Kidney (tissue), 14 donors: ENCODE measurements around the gene ESYT2. TPM values are rescaled to one million over a fixed set of nuclear protein-coding genes. Genes with fewer than 3 reads are reported as not detected.

Source experiments
- DNase-seq, 5 donors: peaks; one replicate each; pipeline ENCODE4 v3.0.0-alpha.2; 2013 to 2020
- FAIRE-seq: peaks from 2 replicates; lab custom pipeline; 2012; peaks lifted over from hg19 to GRCh38; lab: Jason Lieb, UNC
- H3K27ac ChIP-seq, 2 donors: one replicate each; pipeline ENCODE4 v1.7.0; 2013; ENCODE audit warnings: low read depth in 2 of 2, low read length in 2 of 2, inconsistent platforms in 1 of 2
- H3K27me3 ChIP-seq: one replicate; pipeline ENCODE4 v1.7.1; 2013; ENCODE audit warnings: low read length, inconsistent platforms; ENCODE audit not compliant: control insufficient read depth, insufficient read depth
- H3K36me3 ChIP-seq, 3 donors: one replicate each; pipeline versions ENCODE4 v1.7.0 to v1.7.1; 2013; ENCODE audit warnings: low read length in 3 of 3, control low read depth in 1 of 3, inconsistent platforms in 1 of 3; ENCODE audit not compliant: insufficient read depth in 3 of 3, control insufficient read depth in 2 of 3
- H3K4me1 ChIP-seq, 3 donors: one replicate each; pipeline versions ENCODE4 v1.7.0 to v1.7.1; 2013; ENCODE audit warnings: low read length in 3 of 3, inconsistent platforms in 1 of 3, low read depth in 1 of 3; ENCODE audit not compliant: control insufficient read depth in 2 of 3, insufficient read depth in 2 of 3
- H3K4me3 ChIP-seq, 3 donors: one replicate each; pipeline versions ENCODE4 v1.7.0 to v1.8.1; 2013; ENCODE audit warnings: low read length in 3 of 3, control low read depth in 1 of 3, inconsistent platforms in 1 of 3
- H3K9ac ChIP-seq, 3 donors: one replicate each; pipeline versions ENCODE4 v1.7.0 to v1.7.1; 2013; ENCODE audit warnings: low read length in 3 of 3, control low read depth in 1 of 3, inconsistent platforms in 1 of 3
- H3K9me3 ChIP-seq, 3 donors: one replicate each; pipeline versions ENCODE4 v1.7.0 to v1.7.1; 2013; ENCODE audit warnings: low read length in 3 of 3, control low read depth in 1 of 3, inconsistent platforms in 1 of 3; ENCODE audit not compliant: control insufficient read depth in 2 of 3, insufficient read depth in 1 of 3
- intact Hi-C: fragments of 100-400 bp; cut with DNase I; formaldehyde crosslinking; loops from one replicate; pipeline ENCODE4 v1.11.1; 2022
- polyA plus RNA-seq: library from polyadenylated mRNA; stranded (reverse); fragments of 350-450 nt; fragmentation: Illumina TruSeq; extraction: RNeasy Lipid Tissue Mini Kit (QIAGEN cat#74804); gene quantifications from one replicate; pipeline ENCODE4 v1.2.3, GENCODE V29; 2014; ENCODE audit warnings: low read depth, low replicate concordance; ENCODE audit not compliant: insufficient read depth
- total RNA-seq: library from RNA; stranded (reverse); fragmentation: NEBNext Ultra II Directional; extraction: Animal tissue kit (Norgen Biotek cat#: 25700); gene quantifications from one replicate; pipeline ENCODE4 v1.2.1, GENCODE V29; 2021
- TF ChIP-seq, protein P1 (sequence below): IDR thresholded peaks from 3 replicates; pipeline ENCODE4 v1.5.1; 2012; ENCODE audit warnings: mild to moderate bottlenecking, moderate library complexity, borderline replicate concordance; ENCODE audit not compliant: insufficient read depth; ENCODE audit errors: extremely low read depth
- donor health status: control.
- donor health status: control.
- donor health status: control.
- donor health status: control.
- donor health status: control.
- donor health status: DM: yes; HTN: yes; CAD: no.
- donor health status: Normal renal cell carcinoma (clear cell type).

The ESYT2 gene
- total and polyA plus RNA-seq, 2 donors from 2014 or later = 19.4 to 95.8 TPM

DNA sequence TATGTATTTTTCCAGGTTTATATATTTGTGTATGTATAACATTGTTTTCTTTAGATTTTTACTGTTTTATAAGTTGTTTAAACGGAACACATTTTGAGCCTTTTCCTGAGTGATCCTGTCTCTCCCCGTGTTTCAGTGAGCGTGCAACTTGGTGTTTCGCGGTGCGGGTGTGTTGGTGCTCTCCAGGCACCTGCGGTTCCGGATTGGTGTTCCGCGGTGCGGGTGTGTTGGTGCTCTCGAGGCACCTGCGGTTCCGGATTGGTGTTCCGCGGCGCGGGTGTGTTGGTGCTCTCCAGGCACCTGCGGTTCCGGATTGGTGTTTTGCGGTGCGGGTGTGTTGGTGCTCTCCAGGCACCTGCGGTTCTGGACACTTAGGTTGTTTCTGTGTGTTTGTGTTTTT lies 47.7 kb upstream of the ESYT2 start:
- Histone ChIP-seq H3K9ac (no peak overlapping the region), H3K27ac (no peak overlapping the region), H3K9me3 (no peaks in the 10 kb centered on the region), H3K36me3 (peaks cover 3 to 22% (median 5%) of the 10 kb centered on the region in 3 donors), H3K4me3 (no peak overlapping the region), H3K27me3 (no peaks in the 10 kb centered on the region), H3K4me1 (no peaks in the 10 kb centered on the region)
- TF ChIP-seq, protein P1, sequence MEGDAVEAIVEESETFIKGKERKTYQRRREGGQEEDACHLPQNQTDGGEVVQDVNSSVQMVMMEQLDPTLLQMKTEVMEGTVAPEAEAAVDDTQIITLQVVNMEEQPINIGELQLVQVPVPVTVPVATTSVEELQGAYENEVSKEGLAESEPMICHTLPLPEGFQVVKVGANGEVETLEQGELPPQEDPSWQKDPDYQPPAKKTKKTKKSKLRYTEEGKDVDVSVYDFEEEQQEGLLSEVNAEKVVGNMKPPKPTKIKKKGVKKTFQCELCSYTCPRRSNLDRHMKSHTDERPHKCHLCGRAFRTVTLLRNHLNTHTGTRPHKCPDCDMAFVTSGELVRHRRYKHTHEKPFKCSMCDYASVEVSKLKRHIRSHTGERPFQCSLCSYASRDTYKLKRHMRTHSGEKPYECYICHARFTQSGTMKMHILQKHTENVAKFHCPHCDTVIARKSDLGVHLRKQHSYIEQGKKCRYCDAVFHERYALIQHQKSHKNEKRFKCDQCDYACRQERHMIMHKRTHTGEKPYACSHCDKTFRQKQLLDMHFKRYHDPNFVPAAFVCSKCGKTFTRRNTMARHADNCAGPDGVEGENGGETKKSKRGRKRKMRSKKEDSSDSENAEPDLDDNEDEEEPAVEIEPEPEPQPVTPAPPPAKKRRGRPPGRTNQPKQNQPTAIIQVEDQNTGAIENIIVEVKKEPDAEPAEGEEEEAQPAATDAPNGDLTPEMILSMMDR = no peak
- DNase-seq (no peak), FAIRE-seq (no peak)
- intact Hi-C loops = no loop called here

DNA sequence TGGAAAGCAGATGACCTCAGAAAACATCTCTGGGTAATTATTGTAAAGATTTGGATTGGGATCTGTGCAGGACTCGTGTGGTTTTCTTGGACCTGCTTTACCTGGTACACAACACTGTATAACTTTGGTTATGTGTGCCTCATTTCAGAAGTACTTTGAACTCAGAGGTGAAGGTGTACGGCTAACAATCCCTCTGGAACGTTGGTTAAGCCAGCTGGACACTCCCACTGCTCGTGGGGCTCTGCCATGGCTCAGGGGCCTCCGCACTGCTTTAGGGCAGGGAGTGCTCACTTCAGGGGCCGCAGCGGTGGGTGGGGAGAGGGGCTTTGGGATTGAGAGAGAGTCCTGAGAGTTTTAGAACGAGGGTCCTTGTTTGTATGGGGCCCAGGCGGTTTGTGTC lies 40.6 kb upstream of the ESYT2 start:
- peaks cover 0 to 8% (median 0%) of the 10 kb centered on the region in 3 donors for H3K36me3 ChIP-seq
- intact Hi-C loops = no loop called here
- FAIRE-seq = no peak
- H3K9ac ChIP-seq = no peak overlapping the region
- no peak overlapping the region for H3K27ac ChIP-seq
- DNase-seq = no peak
- no peak overlapping the region for H3K4me3 ChIP-seq
- TF ChIP-seq, protein P1 = no peak
- H3K4me1 ChIP-seq = peaks cover 5 to 16% (median 6%) of the 10 kb centered on the region in 3 donors
- H3K9me3 ChIP-seq = no peaks in the 10 kb centered on the region
- H3K27me3 ChIP-seq = no peaks in the 10 kb centered on the region

DNA sequence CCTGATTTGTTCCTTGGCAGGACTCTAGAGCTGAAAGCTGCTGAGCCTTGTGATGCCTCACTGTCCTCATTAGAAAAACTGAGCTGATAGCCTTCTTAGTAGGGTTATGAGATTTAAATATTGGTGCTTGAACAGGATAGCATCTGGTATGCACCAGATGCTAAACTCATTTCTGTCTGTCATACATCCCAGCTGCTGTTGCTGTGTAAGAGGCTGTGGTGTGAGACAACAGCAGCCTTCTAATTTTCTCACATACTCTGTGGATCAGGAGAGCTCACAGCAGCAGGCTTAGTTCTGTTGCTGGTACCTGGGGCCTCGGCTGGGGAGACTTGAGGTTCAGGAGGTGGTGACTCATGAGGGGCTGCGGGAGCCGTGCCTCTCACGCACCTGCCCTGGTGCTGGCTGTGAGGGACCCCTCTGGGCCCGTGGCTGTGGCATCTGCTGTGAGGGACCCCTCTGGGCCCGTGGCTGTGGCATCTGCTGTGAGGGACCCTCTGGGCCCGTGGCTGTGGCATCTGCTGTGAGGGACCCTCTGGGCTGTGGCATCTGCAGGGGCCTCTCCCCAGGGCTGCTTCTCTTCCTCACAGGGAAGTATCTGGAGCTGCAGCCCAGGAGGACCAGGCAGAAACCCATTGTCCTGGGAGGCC lies 39.6 kb upstream of the ESYT2 start:
- Histone ChIP-seq H3K9me3 (no peaks in the 10 kb centered on the region), H3K4me1 (peaks cover 5 to 24% (median 12%) of the 10 kb centered on the region in 3 donors), H3K9ac (no peak overlapping the region), H3K27me3 (no peaks in the 10 kb centered on the region), H3K4me3 (no peak overlapping the region), H3K36me3 (peaks cover 0 to 8% (median 0%) of the 10 kb centered on the region in 3 donors), H3K27ac (no peak overlapping the region)
- intact Hi-C loops = no loop called here
- TF ChIP-seq, protein P1 = no peak
- DNase-seq (no peak), FAIRE-seq (no peak)
